Endothelial cell (in vitro differentiated cells): Measurements from ENCODE around the gene RBPJL. TPM values are rescaled to one million over a fixed set of nuclear protein-coding genes. Genes with fewer than 3 reads are reported as not detected.

Experiments used
- DNase-seq: peaks from one replicate; pipeline ENCODE4 v3.0.0; 2021; ENCODE audit warnings: low spot score
- H3K27ac Mint-ChIP-seq: one replicate; pipeline ENCODE4 v1.8.0; 2021; ENCODE audit warnings: mixed read lengths, inconsistent platforms; ENCODE audit not compliant: unreplicated experiment
- H3K27me3 Mint-ChIP-seq: one replicate; pipeline ENCODE4 v1.8.0; 2021; ENCODE audit warnings: mild to moderate bottlenecking, moderate library complexity, mixed read lengths, inconsistent platforms; ENCODE audit not compliant: unreplicated experiment
- H3K36me3 Mint-ChIP-seq: one replicate; pipeline ENCODE4 v1.8.0; 2021; ENCODE audit warnings: mild to moderate bottlenecking, low read depth, mixed read lengths, inconsistent platforms; ENCODE audit not compliant: unreplicated experiment
- H3K4me1 Mint-ChIP-seq: one replicate; pipeline ENCODE4 v1.8.0; 2021; ENCODE audit warnings: mild to moderate bottlenecking, mixed read lengths, inconsistent platforms; ENCODE audit not compliant: unreplicated experiment
- H3K4me3 Mint-ChIP-seq: one replicate; pipeline ENCODE4 v1.8.0; 2021; ENCODE audit warnings: mild to moderate bottlenecking, mixed read lengths, inconsistent platforms; ENCODE audit not compliant: unreplicated experiment
- H3K9me3 Mint-ChIP-seq: one replicate; pipeline ENCODE4 v1.8.0; 2021; ENCODE audit warnings: mixed read lengths, inconsistent platforms; ENCODE audit not compliant: unreplicated experiment
- CTCF ChIP-seq: fragments of 200-600 bp; sonication (generic); IDR thresholded peaks from one replicate; pipeline ENCODE4 v1.5.0; 2021; ENCODE audit warnings: antibody characterized with exemption; ENCODE audit not compliant: unreplicated experiment
- total RNA-seq: library from RNA; stranded (reverse); fragmentation: NEBNext Ultra II Directional; extraction: Animal tissue kit (Norgen Biotek cat#: 25700); gene quantifications from one replicate; pipeline ENCODE4 v1.2.1, GENCODE V29; 2021; ENCODE audit not compliant: unreplicated experiment

The RBPJL gene
- total RNA-seq, 1 donor from 2014 or later, result not detected

DNA sequence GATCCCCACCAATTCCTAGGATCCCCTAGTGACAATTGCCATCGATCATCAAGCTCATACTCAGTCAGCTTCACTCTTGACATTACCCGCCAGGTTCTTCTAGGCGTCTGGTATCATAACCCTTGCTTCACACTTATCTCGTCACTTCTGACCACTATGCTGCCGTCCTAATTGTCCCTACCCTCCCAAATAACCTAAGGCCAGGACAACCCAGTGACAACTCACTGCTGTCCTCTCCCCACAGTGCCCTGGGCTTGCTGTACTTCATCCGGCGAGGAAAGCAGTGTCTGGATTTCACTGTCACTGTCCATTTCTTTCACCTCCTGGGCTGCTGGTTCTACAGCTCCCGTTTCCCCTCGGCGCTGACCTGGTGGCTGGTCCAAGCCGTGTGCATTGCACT is 60.0 kb downstream of the RBPJL start:
- peaks cover 8% of the 10 kb centered on the region for H3K27me3 Mint-ChIP-seq
- H3K36me3 Mint-ChIP-seq, result peaks cover 15% of the 10 kb centered on the region
- no peak overlapping the region for H3K27ac Mint-ChIP-seq
- DNase-seq, result no peak
- no peak overlapping the region for H3K4me3 Mint-ChIP-seq
- H3K9me3 Mint-ChIP-seq, result no peaks in the 10 kb centered on the region
- TF ChIP-seq CTCF, result no peak
- H3K4me1 Mint-ChIP-seq, result peaks cover 14% of the 10 kb centered on the region

GRCh38 chr20:45367126-45367525 is 60.5 kb downstream of the RBPJL start:
- H3K4me1 Mint-ChIP-seq, result peaks cover 14% of the 10 kb centered on the region
- H3K36me3 Mint-ChIP-seq, result peaks cover 15% of the 10 kb centered on the region
- no peak for DNase-seq
- H3K27me3 Mint-ChIP-seq, result peaks cover 8% of the 10 kb centered on the region
- no peak for TF ChIP-seq CTCF
- H3K4me3 Mint-ChIP-seq, result no peak overlapping the region
- no peaks in the 10 kb centered on the region for H3K9me3 Mint-ChIP-seq
- no peak overlapping the region for H3K27ac Mint-ChIP-seq

Other genes with a start within 250 kb of the RBPJL start
- 0.10 TPM for gene KCNS1, start 205.7 kb upstream of the RBPJL start, total RNA-seq
- not detected for gene WFDC5, start 191.7 kb upstream of the RBPJL start, total RNA-seq
- gene WFDC12, start 182.4 kb upstream of the RBPJL start, total RNA-seq, result not detected
- gene PI3, start 131.9 kb upstream of the RBPJL start, total RNA-seq, result not detected
- not detected for gene SEMG1, start 99.8 kb upstream of the RBPJL start, total RNA-seq
- gene SEMG2, start 85.5 kb upstream of the RBPJL start, total RNA-seq, result not detected
- gene SLPI, start 52.3 kb upstream of the RBPJL start, total RNA-seq, result 0.82 TPM
- gene MATN4, start 1.5 kb downstream of the RBPJL start, total RNA-seq, result not detected
- gene SDC4, start 41.6 kb downstream of the RBPJL start, total RNA-seq, result 7.4 TPM
- 20.0 TPM for gene SYS1, start 56.3 kb downstream of the RBPJL start, total RNA-seq
- gene TP53TG5, start 71.5 kb downstream of the RBPJL start, total RNA-seq, result not detected
- gene DBNDD2, start 101.4 kb downstream of the RBPJL start, total RNA-seq, result 2.0 TPM
- 68.6 TPM for gene PIGT, start 109.3 kb downstream of the RBPJL start, total RNA-seq
- 4.6 TPM for gene WFDC2, start 162.9 kb downstream of the RBPJL start, total RNA-seq
- not detected for gene SPINT3, start 208.8 kb downstream of the RBPJL start, total RNA-seq
- not detected for gene WFDC6, start 232.6 kb downstream of the RBPJL start, total RNA-seq
- not detected for gene EPPIN, start 240.6 kb downstream of the RBPJL start, total RNA-seq